Sigmoid colon (tissue), 7 donors: ENCODE measurements around the gene BRIP1. TPM values are rescaled to one million over a fixed set of nuclear protein-coding genes. Genes with fewer than 3 reads are reported as not detected.

ENCODE experiments used
- DNase-seq: peaks from one replicate; pipeline ENCODE4 v3.0.0-alpha.2; 2019
- H3K27ac ChIP-seq, 4 donors: fragments of 200-600 bp; sonication (generic); one replicate each; pipeline ENCODE4 v1.5.1; 2016 to 2019; ENCODE audit warnings: mild to moderate bottlenecking in 1 of 4
- H3K27me3 ChIP-seq, 3 donors: fragments of 200-600 bp; sonication (generic); one replicate each; pipeline ENCODE4 v1.5.1; 2019; ENCODE audit warnings: mild to moderate bottlenecking in 1 of 3
- H3K36me3 ChIP-seq, 4 donors: fragments of 200-600 bp; sonication (generic); one replicate each; pipeline ENCODE4 v1.5.1; 2016 to 2019
- H3K4me1 ChIP-seq, 4 donors: fragments of 200-600 bp; sonication (generic); one replicate each; pipeline ENCODE4 v1.5.1; 2017 to 2019
- H3K4me3 ChIP-seq, 4 donors: fragments of 200-600 bp; sonication (generic); one replicate each; pipeline ENCODE4 v1.5.1; 2017 to 2019; ENCODE audit warnings: mild to moderate bottlenecking in 2 of 4, moderate library complexity in 1 of 4
- H3K9me3 ChIP-seq, 4 donors: fragments of 200-600 bp in 3 of 4; sonication (generic) in 3 of 4; one replicate each; pipeline versions ENCODE4 v1.5.1 to v1.6.1; 2013 to 2019
- CTCF ChIP-seq, 4 experiments: fragments of 450-650 bp in 3 of 4; fragments of 200-600 bp in 1 of 4; IDR thresholded peaks; one replicate each; pipeline ENCODE4 v1.5.1; 2016 to 2019; ENCODE audit warnings: antibody characterized with exemption in 4 of 4, mild to moderate bottlenecking in 3 of 4, moderate library complexity in 2 of 4
- EP300 ChIP-seq, 4 donors: sonication (generic); formaldehyde crosslinking; IDR thresholded peaks; one replicate each; pipeline ENCODE4 v1.6.1; 2017; ENCODE audit warnings: antibody characterized with exemption in 4 of 4
- POLR2A ChIP-seq, 2 donors: fragments of 450-650 bp; IDR thresholded peaks; one replicate each; pipeline ENCODE4 v1.6.1; 2016; ENCODE audit warnings: antibody characterized with exemption in 2 of 2, mild to moderate bottlenecking in 2 of 2, moderate library complexity in 2 of 2
- POLR2AphosphoS5 ChIP-seq, 4 donors: sonication (generic); formaldehyde crosslinking; IDR thresholded peaks; one replicate each; pipeline ENCODE4 v1.6.1; 2017; ENCODE audit warnings: antibody characterized with exemption in 4 of 4
- WGBS, 2 donors: extraction: QIAGEN DNeasy Blood & Tissue Kit; methylation state at CpG; one replicate each; pipeline ENCODE4 v1.1.7; 2013; 5-methylcytosine and 5-hydroxymethylcytosine counted together
- intact Hi-C: fragments of 100-400 bp; cut with DNase I; formaldehyde crosslinking; loops from one replicate; pipeline ENCODE4 v1.15.1; 2023
- polyA plus RNA-seq, 3 donors: library from polyadenylated mRNA; stranded (reverse); fragments of 200-250 nt; gene quantifications; one replicate each; pipeline ENCODE4 v1.2.3, GENCODE V29; 2013
- total RNA-seq, 4 donors: library from RNA; depleted of rRNA; stranded (reverse); fragments of >200 nt; gene quantifications; one replicate each; pipeline ENCODE4 v1.1.0, GENCODE V29; 2016
- donor health status: healthy with polysubstance abuse.
- donor health status: Bipolar disorder and iron deficiency.
- donor health status: healthy.

BRIP1 gene
- total and polyA plus RNA-seq, 7 donors: under 0.01 to 1.5 (median 0.41) TPM; not detected in 1

GRCh38 chr17:61639818-61640217, 223.5 kb downstream of the BRIP1 start:
- intact Hi-C loops: no loop called here
- TF ChIP-seq CTCF (IDR thresholded peaks at IDR 0.05) (no peak), POLR2A (IDR thresholded peaks at IDR 0.05) (no peak), POLR2AphosphoS5 (IDR thresholded peaks at IDR 0.05) (no peak), EP300 (IDR thresholded peaks at IDR 0.05) (no peak)
- no peak overlapping the region for H3K27ac ChIP-seq
- no peaks in the 10 kb centered on the region for H3K36me3 ChIP-seq
- 63 to 94% methylated on average over 1 of the region's 1 CpG for WGBS, 2 donors
- DNase-seq: no peak
- no peaks in the 10 kb centered on the region for H3K27me3 ChIP-seq
- H3K4me3 ChIP-seq: no peak overlapping the region
- peaks cover 0 to 3% (median 0%) of the 10 kb centered on the region in 4 donors for H3K9me3 ChIP-seq
- no peaks in the 10 kb centered on the region for H3K4me1 ChIP-seq

- H3K4me3 ChIP-seq: no peak overlapping the region
- no peak for DNase-seq
- H3K27ac ChIP-seq: no peak overlapping the region
- peaks cover 0 to 3% (median 0%) of the 10 kb centered on the region in 4 donors for H3K9me3 ChIP-seq
- 30 to 43% methylated on average over 1 of the region's 1 CpG for WGBS, 2 donors
- no peaks in the 10 kb centered on the region for H3K27me3 ChIP-seq
- no peaks in the 10 kb centered on the region for H3K36me3 ChIP-seq
- TF ChIP-seq POLR2A (IDR thresholded peaks at IDR 0.05) (peak in 1 of 2 donors; percentile 28), POLR2AphosphoS5 (IDR thresholded peaks at IDR 0.05) (no peak), CTCF (IDR thresholded peaks at IDR 0.05) (peak in 1 of 4 experiments; percentile 10)
- intact Hi-C loops: no loop called here
- no peaks in the 10 kb centered on the region for H3K4me1 ChIP-seq
These were observed 225.2 kb downstream of the BRIP1 start for GRCh38 chr17:61638087-61638486.

- intact Hi-C loops: no loop called here
- Histone ChIP-seq H3K27ac (no peak overlapping the region), H3K9me3 (peaks cover 0 to 3% (median 0%) of the 10 kb centered on the region in 4 donors), H3K4me3 (no peak overlapping the region), H3K36me3 (no peaks in the 10 kb centered on the region), H3K27me3 (no peaks in the 10 kb centered on the region), H3K4me1 (no peaks in the 10 kb centered on the region)
- 10 to 16% methylated on average over 3 of the region's 3 CpGs for WGBS, 2 donors
- TF ChIP-seq POLR2A (IDR thresholded peaks at IDR 0.05): no peak
- no peak for TF ChIP-seq CTCF (IDR thresholded peaks at IDR 0.05)
- no peak for DNase-seq
These were observed 227.4 kb downstream of the BRIP1 start for GRCh38 chr17:61635913-61636432.

GRCh38 chr17:61634942-61635538, 228.3 kb downstream of the BRIP1 start:
- no peak for DNase-seq
- no peaks in the 10 kb centered on the region for H3K36me3 ChIP-seq
- intact Hi-C loops: no loop called here
- WGBS, 2 donors: 83 to 86% methylated on average over 5 of the region's 5 CpGs
- H3K27me3 ChIP-seq: no peaks in the 10 kb centered on the region
- H3K27ac ChIP-seq: no peak overlapping the region
- peaks cover 0 to 3% (median 0%) of the 10 kb centered on the region in 4 donors for H3K9me3 ChIP-seq
- no peaks in the 10 kb centered on the region for H3K4me1 ChIP-seq
- no peak overlapping the region for H3K4me3 ChIP-seq
- no peak for TF ChIP-seq EP300 (IDR thresholded peaks at IDR 0.05)
- TF ChIP-seq POLR2A (IDR thresholded peaks at IDR 0.05): no peak
- TF ChIP-seq POLR2AphosphoS5 (IDR thresholded peaks at IDR 0.05): no peak
- TF ChIP-seq CTCF (IDR thresholded peaks at IDR 0.05): no peak
